HG03108 (cell line): ENCODE measurements around the gene NR2E1.

ENCODE experiments used
- ATAC-seq: cut with Tn5 transposase; IDR thresholded peaks from one replicate; pipeline ENCODE4 v1.9.1; 2021; ENCODE audit warnings: moderate library complexity; ENCODE audit not compliant: unreplicated experiment

NR2E1 gene

DNA sequence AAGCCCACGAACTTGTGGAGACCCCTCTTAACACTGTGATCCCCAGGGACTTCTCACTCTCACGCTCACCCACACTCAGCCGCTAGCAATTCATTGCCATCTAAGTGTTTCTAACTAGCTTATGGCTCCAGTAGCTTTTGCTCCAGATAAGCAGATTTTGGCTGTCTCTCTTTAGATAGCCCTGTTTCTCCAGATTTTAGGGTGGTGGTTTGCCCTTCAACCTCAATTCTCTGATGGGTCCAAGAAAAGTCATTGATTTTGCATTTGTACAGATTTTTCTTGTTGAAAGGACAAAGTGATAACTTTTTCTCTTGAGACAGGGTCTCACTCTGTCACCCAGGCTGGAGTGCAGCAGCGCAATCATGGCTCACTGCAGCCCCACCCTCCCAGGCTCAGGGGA, 41.2 kb downstream of the NR2E1 start:
- ATAC-seq, result no peak

DNA sequence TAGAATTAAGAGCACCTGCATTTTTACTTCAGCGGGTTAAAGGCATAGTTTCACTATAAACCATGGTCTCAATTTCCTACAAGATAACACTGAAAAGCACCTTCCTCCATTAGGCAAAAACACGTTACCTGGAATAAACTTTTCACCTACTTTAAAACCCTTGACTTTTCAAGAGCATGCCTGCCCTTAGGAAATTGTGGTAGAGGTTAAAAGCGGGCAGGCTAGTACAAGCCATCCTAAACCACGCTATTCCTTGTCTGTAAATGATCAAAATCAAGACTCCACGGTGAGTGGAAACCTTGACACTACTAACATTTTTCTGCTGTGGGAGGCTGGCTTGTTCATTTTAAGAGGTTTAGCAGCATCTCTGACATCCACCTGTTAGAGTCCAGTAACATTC, 43.9 kb downstream of the NR2E1 start:
- no peak for ATAC-seq

DNA sequence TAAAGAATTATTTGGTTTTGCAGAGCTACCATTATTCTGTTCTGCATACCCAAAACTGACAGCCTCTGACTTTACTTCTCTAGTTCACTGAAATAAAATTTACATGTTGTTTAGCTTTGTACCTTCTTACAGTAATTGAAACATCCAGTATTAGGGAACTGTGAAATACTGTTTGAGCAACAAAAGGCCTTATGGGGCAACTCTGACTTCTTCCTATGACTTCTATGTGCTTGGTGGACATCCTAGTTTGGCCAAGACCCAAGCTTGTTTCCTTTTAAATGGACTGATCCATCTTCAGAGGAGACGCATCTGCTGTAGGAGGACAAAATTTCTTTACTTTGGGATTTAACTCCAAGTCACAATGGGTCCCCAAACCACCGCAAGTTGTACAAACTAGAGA, 44.7 kb downstream of the NR2E1 start:
- no peak for ATAC-seq

DNA sequence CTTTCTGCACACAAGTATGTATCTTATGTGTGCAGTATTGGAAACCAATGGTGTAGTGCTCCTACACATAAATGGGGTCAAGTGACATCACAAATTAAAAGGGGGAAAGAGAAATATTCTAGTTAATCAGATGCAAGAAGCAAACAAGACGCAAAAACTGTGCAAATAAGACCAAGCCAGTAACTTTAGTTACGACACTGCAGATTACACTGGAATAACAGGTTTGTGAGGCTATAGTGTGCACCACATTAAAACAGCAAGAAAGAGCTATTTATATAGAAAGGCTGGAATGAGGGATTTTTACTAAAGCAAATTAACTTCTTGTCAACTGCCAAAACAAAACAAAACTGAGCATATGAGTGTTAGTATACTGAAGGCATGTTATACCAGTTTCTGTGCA, 45.8 kb downstream of the NR2E1 start:
- ATAC-seq, result no peak

DNA sequence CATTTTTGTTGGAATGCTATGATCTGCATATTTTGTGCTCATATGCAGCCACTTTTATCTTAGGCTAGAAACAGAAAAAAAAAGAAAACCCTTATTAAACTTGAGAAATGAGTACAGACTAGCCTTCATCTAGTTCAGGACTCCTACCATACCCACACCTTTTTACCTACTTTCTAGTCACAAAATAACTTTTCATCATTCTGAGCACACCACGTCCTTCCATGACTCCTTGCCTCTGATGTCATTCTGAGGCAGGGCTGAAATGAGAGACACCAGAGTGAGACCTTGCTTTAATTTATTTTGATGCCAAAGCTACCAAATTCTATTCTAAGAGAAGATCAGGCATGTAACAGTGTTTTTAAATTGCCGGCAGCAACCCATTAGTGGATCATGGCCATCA, 56.2 kb downstream of the NR2E1 start:
- ATAC-seq, result no peak

DNA sequence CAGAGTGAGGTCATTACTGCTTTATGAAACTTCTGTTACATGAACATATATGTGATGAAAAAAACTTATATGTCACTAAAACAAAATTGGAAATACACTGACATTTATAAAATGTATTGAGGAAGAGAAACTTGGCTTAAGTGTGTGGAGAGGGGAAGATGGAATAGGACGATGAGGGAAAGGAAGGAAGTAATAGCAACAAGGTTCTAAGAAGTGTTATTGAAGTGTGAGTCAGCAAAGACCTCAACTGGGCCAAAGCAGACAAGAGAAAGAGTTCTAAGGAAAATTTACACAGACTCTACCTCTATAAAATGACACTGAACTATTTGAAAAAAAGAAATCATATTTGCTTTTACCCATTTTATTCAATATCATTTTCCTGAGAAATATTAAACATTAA, 56.7 kb downstream of the NR2E1 start:
- ATAC-seq, result no peak

DNA sequence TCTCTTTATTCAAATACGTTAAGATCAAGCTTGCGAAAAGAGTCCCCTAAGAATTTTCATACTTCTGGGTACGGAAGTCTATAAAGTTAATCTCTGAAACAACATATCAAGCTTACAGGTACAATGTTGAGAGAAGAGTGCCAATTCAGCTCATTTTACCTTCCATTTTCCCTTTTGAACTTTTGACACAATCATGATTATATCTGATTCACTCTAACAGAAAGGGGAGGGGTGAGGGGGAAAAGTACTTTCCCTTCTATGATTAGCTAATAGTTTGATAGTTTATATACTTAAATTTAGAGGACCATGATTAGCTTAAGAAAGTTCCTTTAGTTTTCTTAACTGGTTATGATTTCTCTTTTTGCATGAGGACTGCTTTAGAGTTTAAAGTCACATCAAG, 61.5 kb downstream of the NR2E1 start:
- ATAC-seq, result no peak

DNA sequence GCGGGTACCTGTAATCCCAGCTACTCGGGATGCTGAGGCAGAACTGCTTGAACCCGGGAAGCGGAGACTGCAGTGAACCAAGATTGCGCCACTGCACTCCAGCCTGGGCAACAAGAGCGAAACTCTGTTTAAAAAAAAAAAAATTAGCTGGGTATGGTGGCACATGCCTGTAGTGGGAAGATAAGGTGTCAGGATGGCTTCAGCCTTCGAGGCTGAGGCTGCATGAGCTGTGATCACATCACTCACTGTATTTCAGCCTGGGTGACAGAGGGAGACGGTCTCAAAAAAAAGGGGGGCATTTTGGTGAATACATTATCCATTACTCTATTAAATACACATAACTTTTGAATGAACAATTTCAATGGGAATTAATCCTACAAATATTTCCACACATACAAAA, 62.6 kb downstream of the NR2E1 start:
- ATAC-seq, result no peak

DNA sequence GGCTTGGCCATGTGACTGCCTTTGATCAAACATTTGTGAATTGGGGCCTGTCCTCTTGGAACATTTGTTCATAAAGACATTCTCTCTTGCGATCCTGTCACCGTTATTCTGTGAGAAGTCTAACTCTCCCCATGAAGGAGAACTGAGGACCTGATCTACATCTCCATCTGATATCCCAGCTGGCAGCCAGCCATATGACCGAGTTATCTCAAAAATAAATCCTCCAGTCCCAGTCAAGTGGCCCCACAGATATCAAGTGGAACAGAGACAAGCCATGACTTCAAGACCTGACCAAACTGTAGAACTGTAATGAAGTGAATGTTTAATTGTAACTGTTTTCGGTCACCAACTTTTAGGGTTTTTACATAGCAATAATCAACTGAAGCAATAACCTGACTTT, 69.3 kb downstream of the NR2E1 start:
- no peak for ATAC-seq

DNA sequence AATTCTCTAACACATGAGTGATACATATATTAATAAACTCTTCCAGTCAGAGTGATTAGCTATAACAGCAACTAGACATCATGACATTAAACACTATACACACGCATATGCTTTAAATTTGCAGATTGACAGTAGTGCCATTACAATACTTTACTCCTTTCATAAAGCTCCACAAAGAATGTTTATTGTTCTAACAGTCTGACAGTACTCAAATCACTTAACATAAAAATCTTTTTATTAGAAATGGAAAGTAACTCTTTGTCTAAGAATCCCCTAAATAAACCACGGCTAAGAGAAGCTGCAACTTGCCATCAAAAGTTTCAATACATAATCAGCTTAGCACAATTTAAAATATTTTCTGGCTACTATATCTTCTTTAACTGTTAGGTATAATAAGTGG, 71.0 kb downstream of the NR2E1 start:
- no peak for ATAC-seq

DNA sequence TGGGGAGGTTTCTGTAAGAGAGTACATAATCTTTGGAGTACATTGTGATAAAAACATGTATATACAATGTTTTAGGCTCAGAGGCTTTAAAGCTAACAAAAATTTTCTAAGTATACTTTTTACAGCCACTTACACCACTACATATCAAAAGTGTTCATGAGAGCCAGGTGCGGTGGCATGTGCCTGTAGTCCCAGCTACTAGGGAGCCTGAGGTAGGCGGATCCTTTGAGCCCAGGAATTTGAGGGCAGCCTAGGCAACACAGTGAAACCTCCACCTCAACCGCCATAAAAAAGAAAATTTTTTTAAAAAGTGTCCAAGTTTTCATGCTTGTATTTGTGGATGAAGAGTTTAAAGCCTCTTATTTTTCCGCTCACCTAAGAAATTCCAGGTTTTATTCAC, 72.5 kb downstream of the NR2E1 start:
- no peak for ATAC-seq
